H1 (cell line): ENCODE measurements around the gene MXRA7. TPM values are rescaled to one million over a fixed set of nuclear protein-coding genes. Genes with fewer than 3 reads are reported as not detected.

ENCODE experiments used
- CHD7 ChIP-seq: fragments of 300-600 bp; sonication (generic); IDR thresholded peaks from 2 replicates; pipeline ENCODE4 v1.7.1; 2012; ENCODE audit warnings: low read length, moderate library complexity, mild to moderate bottlenecking, inconsistent platforms; ENCODE audit not compliant: insufficient replicate concordance
- KDM1A ChIP-seq: fragments of 200-600, 300-600 bp; sonication (generic); IDR thresholded peaks from 2 replicates; pipeline ENCODE4 v1.7.1; 2016; ENCODE audit warnings: mild to moderate bottlenecking, low read length, borderline replicate concordance
- TAF1 ChIP-seq: IDR thresholded peaks from 2 replicates; pipeline ENCODE4 v1.6.1; 2011; ENCODE audit warnings: mild to moderate bottlenecking, low read depth, low read length
- polyA plus RNA-seq, 7 experiments: library from polyadenylated mRNA; depleted of rRNA in 3 of 7; stranded (reverse) in 5 of 7; unstranded in 2 of 7; fragments of >200 nt in 5 of 7; fragments of 200-250 nt in 2 of 7; gene quantifications; 1 replicate in 5 of 7; 2 replicates in 1 of 7; 4 replicates in 1 of 7; pipeline versions ENCODE4 v1.2.1 to v1.2.3, GENCODE V29; 2011 to 2013; ENCODE audit warnings: missing spikeins in 2 of 7, mixed read lengths in 2 of 7
- total RNA-seq: library from RNA; stranded (reverse); fragmentation: NEBNext Ultra II Directional; extraction: Animal tissue kit (Norgen Biotek cat#: 25700); gene quantifications from 2 replicates; pipeline ENCODE4 v1.2.1, GENCODE V29; 2021

The MXRA7 gene
- total and polyA plus RNA-seq, 2 of the 8 experiments (the other 6 are each of a cell fraction or from before 2014, with no cell fraction given), result 17.8 to 26.6 TPM

- TF ChIP-seq CHD7 (no peak), KDM1A (no peak), TAF1 (no peak)
Measured at GRCh38 chr17:76657505-76658241, 53.1 kb downstream of the MXRA7 start (continued).
